Fibroblast of pulmonary artery (primary cell): ENCODE measurements around the gene FILIP1L.

Experiments
- DNase-seq: peaks from one replicate; pipeline ENCODE4 v3.0.0-alpha.2; 2010; ENCODE audit warnings: low read depth
- H3K4me3 ChIP-seq: replicated peaks from 2 replicates; pipeline ENCODE4 v1.5.1; 2011; ENCODE audit warnings: low read depth, mild to moderate bottlenecking, control low read depth, low read length, moderate library complexity
- TF ChIP-seq, protein P1 (sequence below): IDR thresholded peaks from 2 replicates; pipeline ENCODE4 v1.5.1; 2011; ENCODE audit warnings: mild to moderate bottlenecking, control low read depth, low read length, inconsistent platforms; ENCODE audit errors: missing control alignments

The FILIP1L gene

DNA sequence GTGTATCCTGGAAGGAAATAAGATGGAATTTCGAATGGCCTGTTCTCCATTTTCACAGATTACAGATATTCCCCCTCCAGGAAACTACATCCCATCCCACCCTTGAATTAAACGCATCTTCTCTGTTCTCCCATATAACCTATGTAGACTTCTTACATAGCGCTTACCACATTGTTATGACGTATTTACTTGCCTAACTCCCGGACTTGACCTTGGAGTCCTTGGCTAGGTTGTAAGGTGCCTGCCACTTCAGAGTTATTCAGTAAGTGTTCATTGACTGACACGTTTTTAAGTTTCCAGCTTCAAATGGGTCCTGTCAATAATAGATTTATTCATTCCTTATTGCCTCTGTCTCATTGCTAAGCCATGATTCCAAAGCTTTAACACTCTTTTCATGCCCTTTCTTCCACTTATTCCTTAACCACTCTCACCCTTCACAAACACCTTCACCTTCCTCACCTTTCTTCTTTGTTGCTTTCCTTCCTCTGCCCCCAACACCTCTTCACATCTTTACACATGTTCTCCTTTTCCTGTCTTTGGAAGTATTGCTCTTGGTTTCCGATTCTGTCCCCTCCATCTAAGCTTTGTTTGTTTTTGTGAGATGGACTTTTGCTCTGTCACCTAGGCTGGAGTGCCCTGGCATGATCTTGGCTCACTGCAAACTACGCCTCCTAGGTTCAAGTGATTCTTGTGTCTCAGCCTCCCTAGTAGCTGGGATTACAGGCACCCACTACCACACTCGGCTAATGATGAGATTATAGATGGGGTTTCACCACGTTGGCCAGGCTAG is 158.3 kb downstream of the FILIP1L start:
- no peak for DNase-seq
- TF ChIP-seq, protein P1, sequence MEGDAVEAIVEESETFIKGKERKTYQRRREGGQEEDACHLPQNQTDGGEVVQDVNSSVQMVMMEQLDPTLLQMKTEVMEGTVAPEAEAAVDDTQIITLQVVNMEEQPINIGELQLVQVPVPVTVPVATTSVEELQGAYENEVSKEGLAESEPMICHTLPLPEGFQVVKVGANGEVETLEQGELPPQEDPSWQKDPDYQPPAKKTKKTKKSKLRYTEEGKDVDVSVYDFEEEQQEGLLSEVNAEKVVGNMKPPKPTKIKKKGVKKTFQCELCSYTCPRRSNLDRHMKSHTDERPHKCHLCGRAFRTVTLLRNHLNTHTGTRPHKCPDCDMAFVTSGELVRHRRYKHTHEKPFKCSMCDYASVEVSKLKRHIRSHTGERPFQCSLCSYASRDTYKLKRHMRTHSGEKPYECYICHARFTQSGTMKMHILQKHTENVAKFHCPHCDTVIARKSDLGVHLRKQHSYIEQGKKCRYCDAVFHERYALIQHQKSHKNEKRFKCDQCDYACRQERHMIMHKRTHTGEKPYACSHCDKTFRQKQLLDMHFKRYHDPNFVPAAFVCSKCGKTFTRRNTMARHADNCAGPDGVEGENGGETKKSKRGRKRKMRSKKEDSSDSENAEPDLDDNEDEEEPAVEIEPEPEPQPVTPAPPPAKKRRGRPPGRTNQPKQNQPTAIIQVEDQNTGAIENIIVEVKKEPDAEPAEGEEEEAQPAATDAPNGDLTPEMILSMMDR, result no peak
- H3K4me3 ChIP-seq, result no peak overlapping the region

DNA sequence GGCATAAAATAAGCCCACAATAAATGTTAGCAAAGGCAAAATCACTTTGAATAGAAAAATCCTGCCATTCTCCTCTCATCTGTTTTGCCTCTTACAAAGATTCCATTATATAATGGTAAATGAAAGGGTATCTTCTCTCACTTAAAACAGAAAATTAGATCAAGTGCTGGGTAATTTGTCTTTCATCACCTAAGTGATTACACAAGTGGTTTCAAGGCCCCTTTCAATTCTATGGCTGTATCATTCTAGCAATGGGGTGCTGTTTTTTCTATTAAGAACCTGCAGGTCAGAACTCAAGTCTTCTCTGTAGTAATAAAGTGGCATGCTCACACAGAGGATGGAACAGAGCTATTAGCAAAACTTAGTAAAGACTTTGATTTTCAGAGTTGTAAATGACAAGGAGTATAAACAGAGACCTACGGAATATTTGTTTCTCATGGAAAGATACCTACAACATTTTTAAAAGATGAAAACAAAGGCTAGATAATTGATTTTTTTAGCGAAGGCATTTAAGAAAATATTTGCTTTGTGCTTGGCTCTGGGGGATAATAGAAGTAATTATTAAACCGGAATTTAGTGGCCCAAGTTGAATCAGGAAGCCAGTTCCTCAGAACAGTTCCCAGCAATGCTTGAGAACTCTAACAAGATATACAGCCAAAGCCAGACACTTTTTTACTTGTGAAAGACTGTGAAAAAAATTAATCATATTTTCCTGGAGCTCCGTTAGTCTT is 159.2 kb downstream of the FILIP1L start:
- TF ChIP-seq, protein P1, result no peak
- no peak for DNase-seq
- H3K4me3 ChIP-seq, result no peak overlapping the region

DNA sequence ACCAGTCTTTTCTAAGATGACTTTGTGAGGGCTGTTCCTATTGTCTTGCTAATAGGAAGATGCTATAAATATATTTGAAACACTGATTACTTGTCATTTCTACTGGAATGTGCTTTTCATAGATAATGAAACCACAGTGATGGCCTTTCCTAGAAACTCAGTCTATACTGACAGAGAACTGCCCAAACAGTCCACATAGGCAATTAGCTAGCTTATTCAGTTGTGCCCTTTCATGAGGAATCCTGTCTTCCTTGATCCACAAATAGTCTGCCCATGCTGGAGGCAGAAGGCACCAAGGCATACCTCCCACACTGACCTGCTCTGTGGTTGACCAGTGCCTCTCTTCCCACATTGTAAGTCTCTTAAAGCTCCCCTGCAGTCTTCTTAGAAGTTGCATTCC is 160.7 kb downstream of the FILIP1L start:
- no peak for DNase-seq
- no peak overlapping the region for H3K4me3 ChIP-seq
- TF ChIP-seq, protein P1, result no peak

GRCh38 chr3:99952306-99952705 is 162.0 kb downstream of the FILIP1L start:
- peak; percentile 39 for DNase-seq
- TF ChIP-seq, protein P1, result no peak

DNA sequence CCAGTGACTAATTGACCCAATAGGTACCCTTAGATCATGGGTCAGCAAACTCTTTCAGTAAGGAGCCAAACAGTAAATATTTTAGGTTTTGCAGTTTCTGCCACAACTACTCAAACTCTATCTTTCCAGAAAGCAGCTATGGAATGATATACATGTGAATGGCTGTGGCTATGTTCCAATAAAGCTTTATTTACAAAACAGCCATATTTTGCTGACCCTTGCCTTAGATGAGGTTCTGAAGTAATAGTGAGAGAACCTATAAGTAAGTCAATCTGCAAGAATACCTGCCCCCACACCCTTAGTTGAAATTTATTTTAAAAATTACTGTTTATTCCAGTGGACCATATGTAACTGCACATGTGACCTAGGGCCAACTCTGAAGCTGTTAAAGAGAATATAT is 162.6 kb downstream of the FILIP1L start:
- DNase-seq, result no peak
- TF ChIP-seq, protein P1, result no peak
- no peak overlapping the region for H3K4me3 ChIP-seq

More at GRCh38 chr3:99952306-99952705, 162.0 kb downstream of the FILIP1L start:
- H3K4me3 ChIP-seq, result no peak overlapping the region

DNA sequence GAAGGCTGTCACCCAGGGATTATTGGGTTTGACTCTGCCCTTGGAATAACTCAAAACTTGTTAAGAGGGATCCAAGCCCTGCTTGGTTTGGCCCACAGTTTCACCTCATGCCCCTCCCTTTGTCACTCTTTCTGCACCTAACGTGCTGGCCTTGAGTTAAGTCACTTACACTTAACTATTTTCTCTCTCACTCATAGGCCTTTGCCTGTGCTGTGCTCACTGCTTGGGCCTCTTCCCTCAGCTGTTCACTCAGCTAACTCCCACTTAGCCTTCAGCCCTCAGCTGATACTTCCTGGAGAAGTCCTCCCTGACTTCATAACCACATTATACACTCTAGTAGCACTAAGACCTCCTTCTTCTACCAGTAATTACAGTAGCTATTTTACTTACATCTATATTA is 163.4 kb downstream of the FILIP1L start:
- TF ChIP-seq, protein P1, result no peak
- no peak for DNase-seq
- H3K4me3 ChIP-seq, result no peak overlapping the region
